Type B pancreatic cell (in vitro differentiated cells): Measurements from ENCODE around the gene KCNJ12. TPM values are rescaled to one million over a fixed set of nuclear protein-coding genes. Genes with fewer than 3 reads are reported as not detected.

Source experiments
- DNase-seq: peaks from one replicate; pipeline ENCODE4 v3.0.0; 2021; ENCODE audit warnings: mixed read lengths; ENCODE audit not compliant: unreplicated experiment; ENCODE audit errors: extremely low spot score
- H3K27ac Mint-ChIP-seq: 2 replicates; pipeline ENCODE4 v1.8.0; 2021; ENCODE audit warnings: mild to moderate bottlenecking, mixed read lengths
- H3K27me3 Mint-ChIP-seq: 2 replicates; pipeline ENCODE4 v1.8.0; 2021; ENCODE audit warnings: mixed read lengths
- H3K36me3 Mint-ChIP-seq: 2 replicates; pipeline ENCODE4 v1.8.0; 2021; ENCODE audit warnings: mixed read lengths
- H3K4me1 Mint-ChIP-seq: one replicate; pipeline ENCODE4 v1.8.0; 2021; ENCODE audit warnings: mixed read lengths; ENCODE audit not compliant: unreplicated experiment
- H3K4me3 Mint-ChIP-seq: 2 replicates; pipeline ENCODE4 v1.8.0; 2021; ENCODE audit warnings: mild to moderate bottlenecking, mixed read lengths
- H3K9me3 Mint-ChIP-seq: 2 replicates; pipeline ENCODE4 v1.8.0; 2021; ENCODE audit warnings: mixed read lengths
- total RNA-seq: library from RNA; stranded (reverse); gene quantifications from 2 replicates; pipeline ENCODE4 v1.2.1, GENCODE V29; 2021; ENCODE audit warnings: low replicate concordance
- TF ChIP-seq, protein P1 (sequence below): fragments of 200-600 bp; sonication (generic); conservative IDR thresholded peaks from 2 replicates; pipeline ENCODE4 v1.5.0; 2021; ENCODE audit warnings: antibody characterized with exemption, mild to moderate bottlenecking

KCNJ12 gene
- total RNA-seq, 1 donor from 2014 or later = 2.2 TPM

DNA sequence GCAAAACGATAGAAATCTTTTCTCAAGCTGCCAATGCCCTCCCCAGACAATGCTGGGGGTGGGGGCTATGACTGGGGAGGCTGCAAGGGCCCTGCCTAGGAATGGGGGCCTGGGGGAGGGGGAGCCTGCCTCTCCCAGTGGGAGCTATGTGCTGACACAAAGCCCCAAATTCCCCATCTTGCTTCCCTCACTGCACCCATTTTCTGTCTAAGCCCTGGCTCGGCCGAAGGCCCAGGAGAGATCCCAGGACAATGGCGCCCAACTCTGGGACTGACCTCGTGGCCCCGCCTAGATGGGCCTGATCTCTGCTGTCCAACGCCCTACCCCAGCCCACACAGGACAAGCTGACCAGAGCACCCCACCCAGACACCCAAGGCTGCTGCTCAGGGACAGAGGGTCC, 11.1 kb upstream of the KCNJ12 start:
- no peaks in the 10 kb centered on the region for H3K9me3 Mint-ChIP-seq
- no peaks in the 10 kb centered on the region for H3K27me3 Mint-ChIP-seq
- H3K4me1 Mint-ChIP-seq = peaks cover 5% of the 10 kb centered on the region
- no peak overlapping the region for H3K4me3 Mint-ChIP-seq
- H3K36me3 Mint-ChIP-seq = no peaks in the 10 kb centered on the region
- TF ChIP-seq, protein P1, sequence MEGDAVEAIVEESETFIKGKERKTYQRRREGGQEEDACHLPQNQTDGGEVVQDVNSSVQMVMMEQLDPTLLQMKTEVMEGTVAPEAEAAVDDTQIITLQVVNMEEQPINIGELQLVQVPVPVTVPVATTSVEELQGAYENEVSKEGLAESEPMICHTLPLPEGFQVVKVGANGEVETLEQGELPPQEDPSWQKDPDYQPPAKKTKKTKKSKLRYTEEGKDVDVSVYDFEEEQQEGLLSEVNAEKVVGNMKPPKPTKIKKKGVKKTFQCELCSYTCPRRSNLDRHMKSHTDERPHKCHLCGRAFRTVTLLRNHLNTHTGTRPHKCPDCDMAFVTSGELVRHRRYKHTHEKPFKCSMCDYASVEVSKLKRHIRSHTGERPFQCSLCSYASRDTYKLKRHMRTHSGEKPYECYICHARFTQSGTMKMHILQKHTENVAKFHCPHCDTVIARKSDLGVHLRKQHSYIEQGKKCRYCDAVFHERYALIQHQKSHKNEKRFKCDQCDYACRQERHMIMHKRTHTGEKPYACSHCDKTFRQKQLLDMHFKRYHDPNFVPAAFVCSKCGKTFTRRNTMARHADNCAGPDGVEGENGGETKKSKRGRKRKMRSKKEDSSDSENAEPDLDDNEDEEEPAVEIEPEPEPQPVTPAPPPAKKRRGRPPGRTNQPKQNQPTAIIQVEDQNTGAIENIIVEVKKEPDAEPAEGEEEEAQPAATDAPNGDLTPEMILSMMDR = no peak
- DNase-seq = no peak
- no peak overlapping the region for H3K27ac Mint-ChIP-seq

DNA sequence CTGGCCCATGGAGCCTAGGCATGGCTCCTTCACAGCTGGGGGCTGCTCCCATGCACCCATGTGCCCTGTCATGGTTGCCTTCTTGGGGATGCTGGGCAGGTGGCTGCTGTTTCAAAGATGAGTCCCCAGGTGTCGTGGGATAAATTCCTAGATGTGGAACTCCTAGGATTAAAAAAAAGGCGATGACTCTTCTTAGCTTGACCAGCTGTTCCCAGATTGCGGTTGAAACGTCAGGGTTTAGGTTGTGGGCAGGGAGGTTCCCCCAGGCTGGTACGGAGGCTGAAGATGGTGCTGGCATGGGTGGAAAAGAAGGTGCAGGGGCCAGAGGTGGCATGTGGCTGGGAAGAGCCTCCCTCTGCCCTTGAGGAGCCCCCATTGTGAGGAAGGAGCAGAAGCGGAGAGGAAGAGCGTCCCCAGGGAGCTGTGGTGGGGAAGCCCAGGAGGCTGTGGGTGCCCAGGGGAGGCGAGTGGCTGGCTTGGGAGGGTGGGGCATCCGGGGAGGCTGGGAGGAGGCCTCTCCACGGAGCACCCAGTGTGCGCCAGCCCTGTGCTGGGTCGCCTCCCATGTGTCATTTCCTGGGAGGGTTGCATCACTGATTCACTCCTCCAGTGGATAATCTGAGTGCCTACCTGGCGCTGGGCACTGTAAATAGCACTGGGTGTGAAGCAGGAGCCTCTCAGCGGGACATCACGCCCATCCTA, 7.5 kb upstream of the KCNJ12 start:
- Mint-ChIP-seq H3K4me1 (peaks cover 16% of the 10 kb centered on the region), H3K27ac (no peak overlapping the region), H3K36me3 (no peaks in the 10 kb centered on the region), H3K27me3 (peaks cover 9% of the 10 kb centered on the region), H3K9me3 (no peaks in the 10 kb centered on the region), H3K4me3 (no peak overlapping the region)
- no peak for DNase-seq
- TF ChIP-seq, protein P1 = no peak

DNA sequence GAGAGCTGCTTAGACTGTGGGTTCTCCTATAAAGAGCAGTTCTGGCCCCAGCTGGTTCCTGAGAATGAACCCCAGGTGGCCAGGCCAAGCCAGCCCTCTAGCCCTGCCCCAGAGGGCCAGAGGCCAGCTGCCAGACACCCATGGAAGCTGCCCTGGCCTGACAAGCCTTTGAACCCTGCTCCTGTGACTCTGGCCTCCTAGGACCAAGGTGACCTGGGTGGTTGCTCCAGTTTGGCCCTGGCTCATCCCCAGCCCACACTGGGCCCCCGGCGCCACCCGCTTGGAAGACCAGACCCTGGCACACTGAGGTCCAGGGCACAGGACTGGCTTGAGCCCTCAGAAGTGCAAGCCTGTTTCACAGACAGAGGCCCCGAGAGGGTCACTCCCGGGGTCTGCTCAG, 6.8 kb upstream of the KCNJ12 start:
- Mint-ChIP-seq H3K27me3 (peaks cover 9% of the 10 kb centered on the region), H3K4me1 (peaks cover 16% of the 10 kb centered on the region), H3K36me3 (no peaks in the 10 kb centered on the region), H3K4me3 (no peak overlapping the region), H3K27ac (no peak overlapping the region), H3K9me3 (no peaks in the 10 kb centered on the region)
- TF ChIP-seq, protein P1 = no peak
- no peak for DNase-seq

DNA sequence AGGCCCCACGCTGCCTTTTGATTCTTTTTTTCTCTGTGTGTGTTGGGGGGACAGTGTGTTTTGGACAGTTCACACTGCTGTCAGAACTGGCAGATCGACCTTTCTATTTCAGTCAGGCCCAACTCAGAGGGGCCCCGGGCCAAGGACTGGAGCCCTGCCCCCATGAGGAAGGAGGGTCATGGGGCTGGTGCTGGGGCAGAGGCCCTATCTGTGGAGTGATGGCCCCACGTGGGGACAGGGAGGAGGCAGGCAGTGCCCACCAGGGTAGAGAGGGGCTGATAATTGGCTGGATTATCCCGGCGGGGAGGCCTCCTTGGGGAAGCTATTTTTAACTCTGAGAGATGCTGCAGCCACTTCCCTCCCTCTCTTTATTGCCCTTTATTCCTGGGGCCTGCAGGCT, 5.7 kb upstream of the KCNJ12 start:
- H3K27me3 Mint-ChIP-seq = peaks cover 17% of the 10 kb centered on the region
- no peak overlapping the region for H3K27ac Mint-ChIP-seq
- no peak for DNase-seq
- TF ChIP-seq, protein P1 = no peak
- H3K9me3 Mint-ChIP-seq = no peaks in the 10 kb centered on the region
- H3K36me3 Mint-ChIP-seq = no peaks in the 10 kb centered on the region
- peak overlapping the region; percentile 20 for H3K4me3 Mint-ChIP-seq
- peaks cover 17% of the 10 kb centered on the region for H3K4me1 Mint-ChIP-seq

DNA sequence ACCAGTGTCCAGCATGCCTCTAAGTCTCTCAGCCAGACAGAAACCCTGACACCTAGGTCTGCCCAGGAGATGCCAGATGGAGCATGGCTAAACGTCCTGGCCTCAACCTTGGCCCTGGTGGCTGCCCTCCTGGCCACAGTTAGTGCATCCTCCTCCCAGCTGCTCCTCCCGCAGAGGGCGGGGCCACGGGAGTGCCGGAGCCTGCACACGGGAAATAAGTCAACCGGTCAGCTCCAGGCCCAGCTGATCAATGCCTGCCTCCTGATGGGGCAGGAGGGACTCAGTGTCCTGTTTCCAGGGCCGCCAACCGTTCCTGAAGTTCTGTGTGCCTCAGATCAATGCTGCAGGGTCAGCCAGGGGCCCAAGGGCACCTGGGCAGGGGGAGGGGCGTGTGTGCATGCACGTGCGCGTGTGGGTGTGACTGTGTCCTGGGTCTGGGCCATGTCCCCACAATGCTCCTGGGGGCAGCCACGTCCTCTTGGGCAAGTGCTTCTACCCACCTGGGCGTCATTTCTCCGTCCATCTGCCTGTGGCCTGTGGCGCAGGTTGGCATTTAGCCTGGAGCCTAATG, 4.6 kb upstream of the KCNJ12 start:
- no peak for DNase-seq
- Mint-ChIP-seq H3K36me3 (no peaks in the 10 kb centered on the region), H3K27ac (no peak overlapping the region), H3K4me3 (no peak overlapping the region), H3K4me1 (peaks cover 22% of the 10 kb centered on the region), H3K27me3 (peaks cover 25% of the 10 kb centered on the region), H3K9me3 (no peaks in the 10 kb centered on the region)
- TF ChIP-seq, protein P1 = no peak
